RWPE1 (cell line): ENCODE results near the gene MYO5A.
A peak's percentile ranks its signal among the peaks of the same experiment; 100 is the strongest.
"Not testable (repeated sequence)": the region's sequence is repeated elsewhere in the genome, so short reads cannot be mapped to it uniquely, and the experiment has no call there.

Experiments used
- CTCF ChIA-PET: fragments of 350-600 bp; sonication (Branson Sonifier 250); formaldehyde crosslinking; extraction: SDS; loops from one replicate; lab custom pipeline; 2021; lab: Yijun Ruan, JAX
- POLR2A ChIA-PET: fragments of 400-600 bp; formaldehyde crosslinking; extraction: SDS; loops from one replicate; lab custom pipeline; 2020; ENCODE audit warnings: antibody characterized with exemption; ENCODE audit not compliant: low non-redundant PET; lab: Yijun Ruan, JAX
- DNase-seq: peaks from one replicate; pipeline ENCODE4 v3.0.0; 2012; ENCODE audit warnings: low spot score
- H3K27ac ChIP-seq: fragments of 450-650 bp; 2 replicates; pipeline ENCODE4 v1.5.1; 2017
- TF ChIP-seq, protein P1 (sequence below): fragments of 450-650 bp; conservative IDR thresholded peaks from 2 replicates; pipeline ENCODE4 v1.5.1; 2017; ENCODE audit warnings: low read depth, mild to moderate bottlenecking

Gene MYO5A

DNA sequence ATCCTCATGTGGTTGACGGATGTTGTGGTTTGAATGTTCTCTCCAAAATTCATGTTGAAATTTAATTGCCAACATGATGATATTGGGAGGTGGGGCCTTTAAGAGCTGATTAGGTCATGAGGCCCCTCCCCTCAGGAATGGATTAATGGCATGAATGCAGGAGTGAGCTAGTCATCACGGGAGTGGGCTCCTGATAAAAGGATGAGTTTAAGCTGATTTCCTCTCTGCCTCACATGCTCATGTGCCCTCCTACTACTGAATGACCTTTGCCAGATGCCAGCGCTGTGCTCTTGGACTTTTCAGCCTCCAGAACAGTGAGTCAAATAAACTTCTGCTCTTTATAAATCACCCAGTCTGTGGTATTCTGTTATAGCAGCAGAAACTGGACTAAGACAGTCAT, 111.2 kb downstream of the MYO5A start:
- no peak overlapping the region for H3K27ac ChIP-seq
- TF ChIP-seq, protein P1, sequence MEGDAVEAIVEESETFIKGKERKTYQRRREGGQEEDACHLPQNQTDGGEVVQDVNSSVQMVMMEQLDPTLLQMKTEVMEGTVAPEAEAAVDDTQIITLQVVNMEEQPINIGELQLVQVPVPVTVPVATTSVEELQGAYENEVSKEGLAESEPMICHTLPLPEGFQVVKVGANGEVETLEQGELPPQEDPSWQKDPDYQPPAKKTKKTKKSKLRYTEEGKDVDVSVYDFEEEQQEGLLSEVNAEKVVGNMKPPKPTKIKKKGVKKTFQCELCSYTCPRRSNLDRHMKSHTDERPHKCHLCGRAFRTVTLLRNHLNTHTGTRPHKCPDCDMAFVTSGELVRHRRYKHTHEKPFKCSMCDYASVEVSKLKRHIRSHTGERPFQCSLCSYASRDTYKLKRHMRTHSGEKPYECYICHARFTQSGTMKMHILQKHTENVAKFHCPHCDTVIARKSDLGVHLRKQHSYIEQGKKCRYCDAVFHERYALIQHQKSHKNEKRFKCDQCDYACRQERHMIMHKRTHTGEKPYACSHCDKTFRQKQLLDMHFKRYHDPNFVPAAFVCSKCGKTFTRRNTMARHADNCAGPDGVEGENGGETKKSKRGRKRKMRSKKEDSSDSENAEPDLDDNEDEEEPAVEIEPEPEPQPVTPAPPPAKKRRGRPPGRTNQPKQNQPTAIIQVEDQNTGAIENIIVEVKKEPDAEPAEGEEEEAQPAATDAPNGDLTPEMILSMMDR = no peak
- ChIA-PET POLR2A (no interaction called here), CTCF (interaction anchor here (0.5 kb wide), 1 partner anchor 81 kb away, joined by 4 read pairs; no protein-coding TSS in a partner anchor)
- peak; percentile 16 for DNase-seq

DNA sequence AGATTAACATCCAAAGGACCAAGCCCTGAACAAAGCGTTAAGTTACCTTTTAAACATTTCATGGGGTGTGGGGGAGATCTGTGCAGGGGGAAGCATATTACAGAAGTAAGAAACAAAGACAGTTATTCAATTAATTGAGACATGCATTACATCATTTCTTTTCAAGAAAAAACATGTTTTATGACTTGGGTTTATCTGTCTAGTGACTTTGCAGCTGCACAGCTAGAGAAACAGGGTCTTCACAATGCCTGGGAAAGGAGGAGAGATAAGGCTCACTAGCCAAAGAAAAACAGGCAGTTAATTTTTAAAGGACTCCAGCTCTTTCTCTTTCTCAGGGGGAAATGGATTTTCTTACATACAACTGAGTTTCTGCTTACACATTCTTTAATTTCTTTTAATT, 112.1 kb downstream of the MYO5A start:
- H3K27ac ChIP-seq, POLR2A ChIA-PET, DNase-seq: not testable (repeated sequence)
- CTCF ChIA-PET = interaction anchor here (1.5 kb wide), 1 partner anchor 14 kb away, joined by 6 read pairs; no protein-coding TSS in a partner anchor

DNA sequence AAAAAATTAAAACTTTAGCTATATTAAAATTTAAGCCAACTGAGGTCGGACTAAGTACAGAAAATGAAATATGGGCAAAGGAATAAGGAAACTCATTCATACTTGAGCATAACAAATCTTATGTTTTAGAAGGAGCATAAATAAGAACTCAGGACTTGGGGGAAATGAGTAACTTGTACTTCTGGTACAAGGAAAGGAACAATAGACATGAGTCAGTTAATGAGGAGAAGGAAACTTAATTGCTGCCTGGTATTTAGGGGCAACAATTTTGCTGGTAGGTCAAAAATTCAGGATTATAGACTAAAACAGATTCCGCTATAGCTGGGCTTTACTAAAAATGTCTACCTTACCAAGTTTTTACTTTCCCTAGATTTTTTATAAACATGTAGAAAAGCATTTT, 113.1 kb downstream of the MYO5A start:
- CTCF ChIA-PET = interaction anchor here (1.5 kb wide), 1 partner anchor 13 kb away, joined by 6 read pairs; no protein-coding TSS in a partner anchor

DNA sequence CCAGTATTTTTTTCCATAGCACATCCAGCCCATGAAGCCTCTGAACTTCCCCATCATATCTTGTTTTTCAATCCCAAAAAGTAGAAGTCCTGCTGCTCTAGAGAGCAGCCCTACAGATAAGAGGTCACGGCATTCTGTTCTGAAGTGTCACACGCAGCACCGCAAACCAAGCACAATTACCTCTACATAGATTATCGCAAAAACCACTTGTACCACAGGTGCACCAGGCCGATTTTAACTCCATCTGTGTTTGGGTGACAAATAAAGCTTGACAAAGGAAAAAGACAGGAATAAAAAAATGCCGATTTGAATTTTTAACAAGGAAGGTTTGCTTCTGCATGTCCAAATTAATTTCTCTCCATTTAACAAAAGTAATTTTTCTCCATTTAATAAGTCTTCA, 113.7 kb downstream of the MYO5A start:
- TF ChIP-seq, protein P1 = no peak
- ChIA-PET CTCF (no interaction called here), POLR2A (no interaction called here)
- no peak for DNase-seq
- H3K27ac ChIP-seq = no peak overlapping the region

More for the DNA sequence above, 113.1 kb downstream of the MYO5A start:
- DNase-seq = no peak
- no peak overlapping the region for H3K27ac ChIP-seq
- POLR2A ChIA-PET = no interaction called here
- TF ChIP-seq, protein P1 = no peak

DNA sequence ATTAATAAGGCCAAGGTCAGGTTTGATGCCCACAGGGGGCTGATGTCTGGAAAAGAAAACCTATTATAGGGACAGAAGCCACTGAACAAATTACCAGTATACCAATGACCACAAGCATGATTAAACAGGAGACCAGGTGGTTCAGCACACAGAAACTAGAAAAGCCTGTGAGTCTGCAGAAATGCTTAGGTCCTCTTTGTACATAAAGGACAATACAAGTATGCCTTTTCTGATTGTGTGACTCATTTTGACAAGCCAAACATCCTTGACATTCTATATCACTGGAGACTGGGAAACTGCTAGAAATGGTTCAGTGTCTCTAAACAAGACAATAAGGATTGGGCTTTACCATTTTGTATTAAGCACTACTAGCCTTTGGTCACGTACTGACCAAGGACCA, 119.9 kb downstream of the MYO5A start:
- POLR2A ChIA-PET = no interaction called here
- no peak overlapping the region for H3K27ac ChIP-seq
- DNase-seq = no peak
- TF ChIP-seq, protein P1 = no peak
- CTCF ChIA-PET = no interaction called here

DNA sequence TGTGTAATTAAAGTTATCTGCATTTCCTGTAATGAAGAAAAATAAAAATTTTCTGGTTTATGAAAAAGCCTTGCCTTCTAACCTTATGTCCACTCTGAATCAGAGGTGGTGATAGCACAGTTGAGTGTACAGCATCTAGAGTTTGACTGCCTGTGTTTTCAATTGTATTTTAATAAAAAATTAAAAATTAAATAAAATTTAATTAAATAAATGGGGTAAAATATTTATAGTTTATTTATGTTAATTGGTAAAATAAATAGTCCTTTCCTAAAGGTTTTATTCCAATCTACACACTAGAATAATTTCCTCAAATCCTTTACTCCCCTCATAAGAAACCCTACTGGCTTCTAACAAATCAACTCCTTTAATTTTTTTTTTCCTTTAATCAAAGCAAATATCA, 121.3 kb downstream of the MYO5A start:
- DNase-seq = no peak
- no peak overlapping the region for H3K27ac ChIP-seq
- TF ChIP-seq, protein P1 = no peak
- CTCF ChIA-PET = no interaction called here
- POLR2A ChIA-PET = no interaction called here

DNA sequence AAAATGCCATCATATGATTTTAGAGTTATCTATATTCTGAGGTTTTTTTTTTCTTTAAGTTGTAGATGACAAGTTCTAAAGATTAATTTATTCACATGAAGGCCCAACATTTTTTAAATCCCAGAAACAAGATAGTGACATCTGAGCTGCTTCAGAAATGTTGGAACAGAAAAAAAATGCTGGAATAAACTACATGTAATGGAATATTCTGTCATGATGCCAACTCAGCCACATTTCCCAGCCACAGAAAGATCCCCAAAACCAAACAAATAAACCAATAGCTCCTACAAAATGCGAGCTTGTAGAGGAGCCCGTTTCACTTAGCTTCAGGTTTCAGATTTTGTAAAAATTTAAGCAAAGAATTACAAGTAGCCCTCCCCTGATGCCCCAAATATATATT, 122.1 kb downstream of the MYO5A start:
- H3K27ac ChIP-seq = no peak overlapping the region
- POLR2A ChIA-PET = interaction anchor here (0.6 kb wide), 1 partner anchor 57 kb away, joined by 4 read pairs; no protein-coding TSS in a partner anchor
- TF ChIP-seq, protein P1 = no peak
- DNase-seq = no peak
- CTCF ChIA-PET = no interaction called here
